Liver (tissue), 9 donors: Measurements from ENCODE around the gene TBC1D5. TPM values are rescaled to one million over a fixed set of nuclear protein-coding genes. Genes with fewer than 3 reads are reported as not detected.
"Not testable (repeated sequence)": the region's sequence is repeated elsewhere in the genome, so short reads cannot be mapped to it uniquely, and the experiment has no call there.

Source experiments
- DNase-seq: peaks from one replicate; pipeline ENCODE4 v3.0.0-alpha.2; 2017; ENCODE audit warnings: low spot score
- H3K27ac ChIP-seq, 2 donors: one replicate each; pipeline ENCODE4 v1.7.0; 2013; ENCODE audit warnings: inconsistent platforms in 2 of 2, low read length in 2 of 2, control low read depth in 1 of 2, low read depth in 1 of 2, mild to moderate bottlenecking in 1 of 2
- H3K27me3 ChIP-seq, 4 donors: one replicate each; pipeline versions ENCODE4 v1.6.1 to v1.7.0; 2013; ENCODE audit warnings: low read length in 3 of 4, inconsistent platforms in 1 of 4, mild to moderate bottlenecking in 1 of 4, moderate library complexity in 1 of 4; ENCODE audit not compliant: control insufficient read depth in 4 of 4, insufficient read depth in 4 of 4
- H3K36me3 ChIP-seq, 4 donors: one replicate each; pipeline versions ENCODE4 v1.6.1 to v1.7.0; 2013; ENCODE audit warnings: low read length in 3 of 4, mild to moderate bottlenecking in 3 of 4, low read depth in 1 of 4, moderate library complexity in 1 of 4; ENCODE audit not compliant: control insufficient read depth in 4 of 4, insufficient read depth in 3 of 4
- H3K4me1 ChIP-seq, 4 donors: one replicate each; pipeline versions ENCODE4 v1.6.1 to v1.7.0; 2013; ENCODE audit warnings: low read length in 3 of 4, mild to moderate bottlenecking in 3 of 4, moderate library complexity in 1 of 4; ENCODE audit not compliant: control insufficient read depth in 4 of 4, insufficient read depth in 4 of 4
- H3K4me3 ChIP-seq, 3 donors: one replicate each; pipeline versions ENCODE4 v1.6.1 to v1.7.0; 2013; ENCODE audit warnings: low read length in 3 of 3, control low read depth in 1 of 3, low read depth in 1 of 3, mild to moderate bottlenecking in 1 of 3
- H3K9ac ChIP-seq, 2 donors: one replicate each; pipeline ENCODE4 v1.7.0; 2013; ENCODE audit warnings: low read length in 2 of 2, mild to moderate bottlenecking in 2 of 2, moderate library complexity in 2 of 2, control low read depth in 1 of 2, low read depth in 1 of 2
- H3K9me3 ChIP-seq, 4 donors: one replicate each; pipeline versions ENCODE4 v1.6.1 to v1.7.0; 2013; ENCODE audit warnings: low read length in 3 of 4; ENCODE audit not compliant: control insufficient read depth in 4 of 4
- ATF3 ChIP-seq: IDR thresholded peaks from 2 replicates; pipeline ENCODE4 v1.6.1; 2016; ENCODE audit warnings: antibody characterized with exemption
- EGR1 ChIP-seq, 2 donors: IDR thresholded peaks; 2 replicates each; pipeline ENCODE4 v1.6.1; 2016 to 2018; ENCODE audit warnings: antibody characterized with exemption in 2 of 2, low read depth in 2 of 2
- FOXA1 ChIP-seq: IDR thresholded peaks from 2 replicates; pipeline ENCODE4 v1.6.1; 2016; ENCODE audit warnings: antibody characterized with exemption
- FOXA2 ChIP-seq: IDR thresholded peaks from 2 replicates; pipeline ENCODE4 v1.6.1; 2016; ENCODE audit warnings: antibody characterized with exemption
- HNF4G ChIP-seq: IDR thresholded peaks from 2 replicates; pipeline ENCODE4 v1.6.1; 2016; ENCODE audit warnings: antibody characterized with exemption
- JUND ChIP-seq, 2 donors: IDR thresholded peaks; 2 replicates each; pipeline ENCODE4 v1.6.1; 2016; ENCODE audit warnings: antibody characterized with exemption in 2 of 2
- NR2F2 ChIP-seq: IDR thresholded peaks from 2 replicates; pipeline ENCODE4 v1.6.1; 2016; ENCODE audit warnings: antibody characterized with exemption
- RAD21 ChIP-seq, 2 donors: IDR thresholded peaks; 2 replicates each; pipeline ENCODE4 v1.6.1; 2016; ENCODE audit warnings: antibody characterized with exemption in 2 of 2, mild to moderate bottlenecking in 2 of 2
- RXRA ChIP-seq, 2 donors: IDR thresholded peaks; 2 replicates each; pipeline ENCODE4 v1.6.1; 2017 to 2018; ENCODE audit warnings: antibody characterized with exemption in 2 of 2, mild to moderate bottlenecking in 1 of 2
- SP1 ChIP-seq: IDR thresholded peaks from 2 replicates; pipeline ENCODE4 v1.6.1; 2018; ENCODE audit warnings: antibody characterized with exemption, mild to moderate bottlenecking
- TAF1 ChIP-seq: conservative IDR thresholded peaks from 2 replicates; pipeline ENCODE4 v1.6.1; 2016; ENCODE audit warnings: antibody characterized with exemption, mild to moderate bottlenecking
- YY1 ChIP-seq: IDR thresholded peaks from 2 replicates; pipeline ENCODE4 v1.6.1; 2016; ENCODE audit warnings: antibody characterized with exemption, mild to moderate bottlenecking
- WGBS: extraction: QIAGEN DNeasy Blood & Tissue Kit; methylation state at CpG from one replicate; pipeline ENCODE4 v1.1.7; 2013; 5-methylcytosine and 5-hydroxymethylcytosine counted together
- polyA plus RNA-seq, 2 donors: library from polyadenylated mRNA; stranded (reverse) in 1 of 2; unstranded in 1 of 2; fragments of 200-250 nt in 1 of 2; fragments of >200 nt in 1 of 2; fragmentation: Nextera tagmentation in 1 of 2; extraction: Ambion mirVana in 1 of 2; gene quantifications; one replicate each; pipeline versions ENCODE4 v1.2.1 to v1.2.3, GENCODE V29; 2013 to 2015
- total RNA-seq, 2 donors: library from RNA; depleted of rRNA; stranded (reverse); fragments of >200 nt; gene quantifications; one replicate each; pipeline ENCODE4 v1.2.3, GENCODE V29; 2014
- TF ChIP-seq, protein P1 (sequence below): fragments of 150-350 bp; IDR thresholded peaks from 2 replicates; pipeline ENCODE4 v1.5.1; 2017; ENCODE audit warnings: improper control_type of control experiment, low read depth, low read length; ENCODE audit not compliant: missing input control
- TF ChIP-seq, protein P2 (sequence below): IDR thresholded peaks from 2 replicates; pipeline ENCODE4 v1.6.1; 2016; ENCODE audit warnings: antibody characterized with exemption
- TF ChIP-seq, protein P3 (sequence below): IDR thresholded peaks from 2 replicates; pipeline ENCODE4 v1.6.1; 2016; ENCODE audit warnings: antibody characterized with exemption
- TF ChIP-seq, protein P4 (sequence below): IDR thresholded peaks from 2 replicates; pipeline ENCODE4 v1.6.1; 2016; ENCODE audit warnings: antibody characterized with exemption, mild to moderate bottlenecking
- donor health status: healthy.
- donor health status: healthy.
- donor health status: healthy.
- donor health status: healthy.
- donor health status: healthy.

Gene TBC1D5
- total and polyA plus RNA-seq, 4 donors: 9.1 to 45.6 (median 25.6) TPM

DNA sequence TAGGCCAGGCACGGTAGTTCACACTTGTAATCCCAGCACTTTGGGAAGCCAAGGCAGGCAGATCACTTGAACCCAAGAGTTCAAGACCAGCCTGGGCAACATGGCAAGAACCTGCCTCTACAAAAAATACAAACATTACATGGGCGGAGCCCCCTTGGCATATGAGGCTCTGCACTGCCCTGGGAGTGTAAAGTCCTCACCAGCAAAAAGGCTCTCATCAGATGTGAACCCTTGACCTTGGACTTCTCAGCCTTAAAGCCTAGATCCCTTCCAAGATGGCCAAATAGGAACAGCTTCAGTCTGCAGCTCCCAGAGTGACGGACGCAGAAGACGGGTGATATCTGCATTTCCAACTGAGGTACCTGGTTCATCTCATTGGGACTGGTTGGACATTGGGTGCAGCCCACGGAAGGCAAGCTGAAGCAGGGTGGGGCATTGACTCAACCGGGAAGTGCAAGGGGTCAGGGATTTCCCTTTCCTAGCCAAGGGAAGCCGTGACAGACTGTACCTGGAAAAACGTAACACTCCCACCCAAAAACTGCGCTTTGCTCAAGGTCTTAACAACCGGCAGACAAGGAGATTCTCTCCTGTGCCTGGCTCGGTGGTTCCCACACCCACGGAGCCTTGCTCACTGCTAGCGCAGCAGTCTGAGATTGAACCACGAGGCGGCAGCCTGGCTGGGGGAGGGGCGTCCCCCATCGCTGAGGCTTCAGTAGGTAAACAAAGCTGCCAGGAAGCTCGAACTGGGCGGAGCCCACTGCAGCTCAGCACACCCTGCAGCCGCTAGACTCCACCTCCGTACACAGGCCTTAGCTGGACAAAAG lies 49.4 kb downstream of the TBC1D5 start:
- not testable (repeated sequence) for DNase-seq

DNA sequence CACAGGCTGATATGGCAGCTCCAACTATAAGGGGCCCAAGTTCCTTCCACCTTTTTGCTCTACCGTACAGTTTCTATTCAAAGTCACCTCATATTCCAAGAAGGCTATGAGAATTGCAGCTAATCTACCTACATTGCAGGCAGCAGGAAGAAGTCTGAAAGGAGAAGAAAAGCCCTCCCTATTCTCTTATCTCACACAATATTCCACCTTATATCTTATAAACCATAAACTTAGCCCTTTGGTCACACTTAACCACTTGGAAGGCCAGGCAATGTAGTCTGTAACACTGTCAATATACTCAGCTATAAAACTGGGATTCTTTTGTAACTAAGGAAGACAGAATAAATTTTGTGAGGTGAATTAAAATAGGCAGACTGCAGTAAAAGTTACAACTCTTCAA lies 54.9 kb downstream of the TBC1D5 start:
- TF ChIP-seq RAD21 (IDR thresholded peaks at IDR 0.05): no peak
- no peak for TF ChIP-seq JUND (IDR thresholded peaks at IDR 0.05)
- no peak for TF ChIP-seq FOXA1
- no peak for TF ChIP-seq RXRA (IDR thresholded peaks at IDR 0.05)
- TF ChIP-seq FOXA2: no peak
- TF ChIP-seq SP1: no peak
- TF ChIP-seq YY1: no peak
- TF ChIP-seq, protein P1, sequence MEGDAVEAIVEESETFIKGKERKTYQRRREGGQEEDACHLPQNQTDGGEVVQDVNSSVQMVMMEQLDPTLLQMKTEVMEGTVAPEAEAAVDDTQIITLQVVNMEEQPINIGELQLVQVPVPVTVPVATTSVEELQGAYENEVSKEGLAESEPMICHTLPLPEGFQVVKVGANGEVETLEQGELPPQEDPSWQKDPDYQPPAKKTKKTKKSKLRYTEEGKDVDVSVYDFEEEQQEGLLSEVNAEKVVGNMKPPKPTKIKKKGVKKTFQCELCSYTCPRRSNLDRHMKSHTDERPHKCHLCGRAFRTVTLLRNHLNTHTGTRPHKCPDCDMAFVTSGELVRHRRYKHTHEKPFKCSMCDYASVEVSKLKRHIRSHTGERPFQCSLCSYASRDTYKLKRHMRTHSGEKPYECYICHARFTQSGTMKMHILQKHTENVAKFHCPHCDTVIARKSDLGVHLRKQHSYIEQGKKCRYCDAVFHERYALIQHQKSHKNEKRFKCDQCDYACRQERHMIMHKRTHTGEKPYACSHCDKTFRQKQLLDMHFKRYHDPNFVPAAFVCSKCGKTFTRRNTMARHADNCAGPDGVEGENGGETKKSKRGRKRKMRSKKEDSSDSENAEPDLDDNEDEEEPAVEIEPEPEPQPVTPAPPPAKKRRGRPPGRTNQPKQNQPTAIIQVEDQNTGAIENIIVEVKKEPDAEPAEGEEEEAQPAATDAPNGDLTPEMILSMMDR: no peak
- TF ChIP-seq HNF4G: no peak
- no peak for TF ChIP-seq NR2F2
- TF ChIP-seq TAF1: no peak
- TF ChIP-seq, protein P2, sequence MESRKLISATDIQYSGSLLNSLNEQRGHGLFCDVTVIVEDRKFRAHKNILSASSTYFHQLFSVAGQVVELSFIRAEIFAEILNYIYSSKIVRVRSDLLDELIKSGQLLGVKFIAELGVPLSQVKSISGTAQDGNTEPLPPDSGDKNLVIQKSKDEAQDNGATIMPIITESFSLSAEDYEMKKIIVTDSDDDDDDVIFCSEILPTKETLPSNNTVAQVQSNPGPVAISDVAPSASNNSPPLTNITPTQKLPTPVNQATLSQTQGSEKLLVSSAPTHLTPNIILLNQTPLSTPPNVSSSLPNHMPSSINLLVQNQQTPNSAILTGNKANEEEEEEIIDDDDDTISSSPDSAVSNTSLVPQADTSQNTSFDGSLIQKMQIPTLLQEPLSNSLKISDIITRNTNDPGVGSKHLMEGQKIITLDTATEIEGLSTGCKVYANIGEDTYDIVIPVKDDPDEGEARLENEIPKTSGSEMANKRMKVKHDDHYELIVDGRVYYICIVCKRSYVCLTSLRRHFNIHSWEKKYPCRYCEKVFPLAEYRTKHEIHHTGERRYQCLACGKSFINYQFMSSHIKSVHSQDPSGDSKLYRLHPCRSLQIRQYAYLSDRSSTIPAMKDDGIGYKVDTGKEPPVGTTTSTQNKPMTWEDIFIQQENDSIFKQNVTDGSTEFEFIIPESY: no peak
- TF ChIP-seq EGR1 (IDR thresholded peaks at IDR 0.05; ENCODE audit: low read depth in 2 of 2): no peak
- TF ChIP-seq, protein P3, sequence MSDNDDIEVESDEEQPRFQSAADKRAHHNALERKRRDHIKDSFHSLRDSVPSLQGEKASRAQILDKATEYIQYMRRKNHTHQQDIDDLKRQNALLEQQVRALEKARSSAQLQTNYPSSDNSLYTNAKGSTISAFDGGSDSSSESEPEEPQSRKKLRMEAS: no peak
- no peak for TF ChIP-seq ATF3
- TF ChIP-seq, protein P4, sequence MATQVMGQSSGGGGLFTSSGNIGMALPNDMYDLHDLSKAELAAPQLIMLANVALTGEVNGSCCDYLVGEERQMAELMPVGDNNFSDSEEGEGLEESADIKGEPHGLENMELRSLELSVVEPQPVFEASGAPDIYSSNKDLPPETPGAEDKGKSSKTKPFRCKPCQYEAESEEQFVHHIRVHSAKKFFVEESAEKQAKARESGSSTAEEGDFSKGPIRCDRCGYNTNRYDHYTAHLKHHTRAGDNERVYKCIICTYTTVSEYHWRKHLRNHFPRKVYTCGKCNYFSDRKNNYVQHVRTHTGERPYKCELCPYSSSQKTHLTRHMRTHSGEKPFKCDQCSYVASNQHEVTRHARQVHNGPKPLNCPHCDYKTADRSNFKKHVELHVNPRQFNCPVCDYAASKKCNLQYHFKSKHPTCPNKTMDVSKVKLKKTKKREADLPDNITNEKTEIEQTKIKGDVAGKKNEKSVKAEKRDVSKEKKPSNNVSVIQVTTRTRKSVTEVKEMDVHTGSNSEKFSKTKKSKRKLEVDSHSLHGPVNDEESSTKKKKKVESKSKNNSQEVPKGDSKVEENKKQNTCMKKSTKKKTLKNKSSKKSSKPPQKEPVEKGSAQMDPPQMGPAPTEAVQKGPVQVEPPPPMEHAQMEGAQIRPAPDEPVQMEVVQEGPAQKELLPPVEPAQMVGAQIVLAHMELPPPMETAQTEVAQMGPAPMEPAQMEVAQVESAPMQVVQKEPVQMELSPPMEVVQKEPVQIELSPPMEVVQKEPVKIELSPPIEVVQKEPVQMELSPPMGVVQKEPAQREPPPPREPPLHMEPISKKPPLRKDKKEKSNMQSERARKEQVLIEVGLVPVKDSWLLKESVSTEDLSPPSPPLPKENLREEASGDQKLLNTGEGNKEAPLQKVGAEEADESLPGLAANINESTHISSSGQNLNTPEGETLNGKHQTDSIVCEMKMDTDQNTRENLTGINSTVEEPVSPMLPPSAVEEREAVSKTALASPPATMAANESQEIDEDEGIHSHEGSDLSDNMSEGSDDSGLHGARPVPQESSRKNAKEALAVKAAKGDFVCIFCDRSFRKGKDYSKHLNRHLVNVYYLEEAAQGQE: no peak
- H3K9ac ChIP-seq: no peak overlapping the region
- no peaks in the 10 kb centered on the region for H3K9me3 ChIP-seq
- no peaks in the 10 kb centered on the region for H3K27me3 ChIP-seq
- H3K4me3 ChIP-seq: no peak overlapping the region
- DNase-seq: no peak
- H3K36me3 ChIP-seq: no peaks in the 10 kb centered on the region
- 93% methylated on average over 1 of the region's 1 CpG for WGBS
- no peak overlapping the region for H3K27ac ChIP-seq
- H3K4me1 ChIP-seq: no peaks in the 10 kb centered on the region

More for the DNA sequence above, 49.4 kb downstream of the TBC1D5 start:
- H3K27ac ChIP-seq, H3K36me3 ChIP-seq, H3K4me3 ChIP-seq, H3K27me3 ChIP-seq, H3K4me1 ChIP-seq, H3K9ac ChIP-seq, H3K9me3 ChIP-seq: not testable (repeated sequence)
- 95% methylated on average over 22 of the region's 22 CpGs for WGBS
